ENCODE measurements around the gene INF2. TPM values are rescaled to one million over a fixed set of nuclear protein-coding genes. Genes with fewer than 3 reads are reported as not detected.

INF2 gene
- 58.3 and 59.1 TPM in 2 replicates for total RNA-seq (2021)
- long read RNA-seq, transcript INF2-204 (5 exons, 1,689 nt) = major isoform, 53 of 98 reads
- long read RNA-seq, partial matches to known transcripts = 20 of 98 reads
- long read RNA-seq, other reads (novel, unspliced or antisense) = 25 of 98 reads

GRCh38 chr14:104689109-104689880 lies at the start of gene INF2:
Gene INF2 (plus strand): TSS chr14:104689618. CDS start chr14:104701366, 11,748 bp downstream.
- H3T11ph ChIP-seq (ENCODE audit: low read length) = no peak within 1 kb of the TSS
- no peak within 1 kb of the TSS for H3K27ac ChIP-seq (ENCODE audit: insufficient read length, low read depth, low read length)
- H3K27me3 Mint-ChIP-seq (ENCODE audit: low read depth) = peaks cover 6% of the 10 kb centered on the region
- peaks cover 6% of the 10 kb centered on the region for H3K23me2 ChIP-seq (ENCODE audit: insufficient read length, low read depth, low read length, poor library complexity, severe bottlenecking)
- H2BK20ac ChIP-seq (ENCODE audit: low read depth, low read length, poor library complexity, severe bottlenecking) = no peak within 1 kb of the TSS
- no peak within 1 kb of the TSS for H4K91ac ChIP-seq (ENCODE audit: insufficient read length, low read depth, low read length)
- no peaks in the 10 kb centered on the region for H3K9me3 ChIP-seq (ENCODE audit: control insufficient read depth, low read depth, low read length)
- H2BK15ac ChIP-seq (ENCODE audit: low read depth, low read length) = no peak within 1 kb of the TSS
- peak within 1 kb of the TSS; percentile 31; the same call in 1 of the 2 replicates for H3K14ac ChIP-seq (ENCODE audit: insufficient read depth, low read length)
- H2BK12ac ChIP-seq (ENCODE audit: insufficient read length, low read depth, low read length) = no peak within 1 kb of the TSS
- no peak for TF ChIP-seq CTCF (conservative IDR thresholded peaks at IDR 0.05)
- no peak within 1 kb of the TSS for H3K23ac ChIP-seq (ENCODE audit: insufficient read length, low read depth, low read length)
- peak within 1 kb of the TSS; percentile 64 to 78 for H3K4me3 Mint-ChIP-seq
- no CpG with 5 or more reads among the region's 76 CpGs for WGBS (ENCODE audit: extremely low coverage, insufficient read length, low lambda C conversion rate)
- no peak within 1 kb of the TSS for H3K56ac ChIP-seq (ENCODE audit: insufficient read length, low read depth, low read length)
- H4K8ac ChIP-seq (replicated peaks; ENCODE audit: insufficient read length, low read depth, low read length) = no peak within 1 kb of the TSS
- no peak within 1 kb of the TSS for H2AFZ ChIP-seq (ENCODE audit: low read length)
- no peaks in the 10 kb centered on the region for H3K4me1 ChIP-seq (ENCODE audit: insufficient read depth, low read length)
- H2AK5ac ChIP-seq (ENCODE audit: insufficient read length, low read length) = no peak within 1 kb of the TSS
- H4K5ac ChIP-seq (ENCODE audit: insufficient read length, low read depth, low read length) = no peak within 1 kb of the TSS
- DNase-seq = peak; percentile 68
- H3K18ac ChIP-seq (ENCODE audit: insufficient read length, low read depth, low read length) = no peak within 1 kb of the TSS
- H3K27me3 ChIP-seq (ENCODE audit: insufficient read depth, low read length) = no peaks in the 10 kb centered on the region
- H3K27ac Mint-ChIP-seq = no peak within 1 kb of the TSS
- peak within 1 kb of the TSS; percentile 57 for H3K4me2 ChIP-seq (ENCODE audit: insufficient read depth, insufficient read length, low read length)
- H3K4ac ChIP-seq (ENCODE audit: low read depth, low read length) = no peak within 1 kb of the TSS
- peaks cover 14 to 32% of the 10 kb centered on the region in 2 experiments for H3K4me1 Mint-ChIP-seq
- no peaks in the 10 kb centered on the region; a peak in 4 of 7 replicates for H3K36me3 Mint-ChIP-seq (ENCODE audit: insufficient read depth in 1 of 3, low read depth in 3 of 3)
- H3K79me2 ChIP-seq (ENCODE audit: insufficient read depth, low read length) = peaks cover 4% of the 10 kb centered on the region; the same call in 1 of the 2 replicates
- no peaks in the 10 kb centered on the region for H4K20me1 ChIP-seq (ENCODE audit: control insufficient read depth, insufficient read depth, insufficient read length)
- H2BK120ac ChIP-seq (ENCODE audit: low read depth, low read length, poor library complexity, severe bottlenecking) = no peak within 1 kb of the TSS
- H3K9me3 Mint-ChIP-seq = peaks cover 0 to 8% of the 10 kb centered on the region in 2 experiments; a peak in 2 of 5 replicates
- no peak within 1 kb of the TSS for H2BK5ac ChIP-seq (ENCODE audit: insufficient read length, low read length)
- peak within 1 kb of the TSS; percentile 21 for H3K9ac ChIP-seq (ENCODE audit: extremely low read depth, insufficient read length, low read length)
- peaks cover 5% of the 10 kb centered on the region for H3K79me1 ChIP-seq (ENCODE audit: insufficient read depth, low read depth, low read length, poor library complexity, severe bottlenecking)

Measured in H9 (cell line).